K562 (cell line): ENCODE results near the gene UBE2H. TPM values are rescaled to one million over a fixed set of nuclear protein-coding genes. Genes with fewer than 3 reads are reported as not detected.

Experiments
- CEBPG ChIP-seq, 3 experiments: fragments of 200-800 bp in 1 of 3; sonication (Bioruptor generic) in 1 of 3; sonication (generic) in 1 of 3; formaldehyde crosslinking in 1 of 3; IDR thresholded peaks in 2 of 3; conservative IDR thresholded peaks in 1 of 3; 2 replicates each; pipeline versions ENCODE4 v1.6.1 to v1.8.0; 2016 to 2022; ENCODE audit warnings: missing compliant biosample characterization in 2 of 3, missing genetic modification characterization in 2 of 3, mild to moderate bottlenecking in 1 of 3, missing genetic modification reagents in 1 of 3
- FOSL1 ChIP-seq: fragments of 200-800 bp; sonication (Bioruptor generic); conservative IDR thresholded peaks from 2 replicates; pipeline ENCODE4 v1.6.1; 2016; ENCODE audit warnings: missing genetic modification characterization, missing compliant biosample characterization
- FOXJ3 ChIP-seq: sonication (generic); formaldehyde crosslinking; IDR thresholded peaks from 2 replicates; pipeline ENCODE4 v1.4.0; 2020; ENCODE audit warnings: mild to moderate bottlenecking, missing genetic modification reagents
- GABPB2 ChIP-seq: fragments of 250-450 bp; sonication (Bioruptor Pico); conservative IDR thresholded peaks from 2 replicates; pipeline ENCODE4 v1.5.1; 2021; ENCODE audit warnings: mild to moderate bottlenecking
- GTF2A2 ChIP-seq: IDR thresholded peaks from 2 replicates; pipeline ENCODE4 v1.6.1; 2016; ENCODE audit warnings: mild to moderate bottlenecking, missing genetic modification characterization, missing compliant biosample characterization
- MCM3 ChIP-seq: fragments of 450-650 bp; IDR thresholded peaks from 2 replicates; pipeline ENCODE4 v1.6.1; 2016
- MYBL2 ChIP-seq, 2 experiments: fragments of 450-650 bp in 1 of 2; sonication (generic) in 1 of 2; formaldehyde crosslinking in 1 of 2; IDR thresholded peaks; 2 replicates each; pipeline versions ENCODE4 v1.6.1 to v1.8.1; 2017 to 2022; ENCODE audit warnings: borderline replicate concordance in 1 of 2, inconsistent platforms in 1 of 2, low read depth in 1 of 2, mild to moderate bottlenecking in 1 of 2, missing genetic modification reagents in 1 of 2, moderate library complexity in 1 of 2
- SMC3 ChIP-seq: conservative IDR thresholded peaks from 2 replicates; pipeline ENCODE4 v1.6.1; 2011; ENCODE audit warnings: low read depth, low read length, improper control_type of control experiment; ENCODE audit not compliant: insufficient read depth
- ZBED1 ChIP-seq: IDR thresholded peaks from 2 replicates; pipeline ENCODE4 v1.6.1; 2014
- ZNF282 ChIP-seq: sonication (generic); formaldehyde crosslinking; IDR thresholded peaks from 2 replicates; pipeline ENCODE4 v1.8.1; 2023; ENCODE audit warnings: missing genetic modification reagents
- ZNF311 ChIP-seq: fragments of 250-450 bp; sonication (Bioruptor Pico); IDR thresholded peaks from 2 replicates; pipeline ENCODE4 v1.4.0; 2020; ENCODE audit warnings: mild to moderate bottlenecking, moderate library complexity
- ZNF324 ChIP-seq: fragments of 250-450 bp; sonication (Bioruptor Pico); IDR thresholded peaks from 2 replicates; pipeline ENCODE4 v1.4.0; 2020; ENCODE audit warnings: mild to moderate bottlenecking
- ZNF561 ChIP-seq: fragments of 450-650 bp; formaldehyde crosslinking; conservative IDR thresholded peaks from 2 replicates; pipeline ENCODE4 v1.4.0; 2020; ENCODE audit warnings: mild to moderate bottlenecking, moderate library complexity
- polyA plus RNA-seq, 8 experiments: library from polyadenylated mRNA; depleted of rRNA in 4 of 8; stranded (reverse) in 5 of 8; unstranded in 3 of 8; fragments of >200 nt; fragmentation: Nextera tagmentation in 2 of 8; fragmentation: Illumina TruSeq in 1 of 8; extraction: Ambion mirVana in 2 of 8; extraction: Trizol in 1 of 8; gene quantifications; 2 replicates each; pipeline versions ENCODE4 v1.2.1 to v1.2.3, GENCODE V29; 2011 to 2014; ENCODE audit warnings: inconsistent platforms in 1 of 8, missing spikeins in 1 of 8
- total RNA-seq, 7 experiments: library from RNA; depleted of rRNA in 6 of 7; stranded (reverse); fragments of >200 nt in 6 of 7; fragmentation: Illumina TruSeq in 2 of 7; extraction: Trizol in 2 of 7; gene quantifications; 2 replicates each; pipeline versions ENCODE4 v1.2.1 to v1.2.3, GENCODE V29; 2011 to 2021; ENCODE audit warnings: low replicate concordance in 1 of 7
- TF ChIP-seq, protein P1 (sequence below): fragments of 250-450 bp; sonication (Bioruptor Pico); IDR thresholded peaks from 2 replicates; pipeline ENCODE4 v1.8.0; 2021; ENCODE audit warnings: moderate library complexity, mild to moderate bottlenecking, inconsistent platforms
- TF ChIP-seq, protein P2 (sequence below): fragments of 450-650 bp; IDR thresholded peaks from 2 replicates; pipeline ENCODE4 v1.6.1; 2016; ENCODE audit warnings: low read depth
- TF ChIP-seq, protein P3 (sequence below): fragments of 250-450 bp; sonication (Bioruptor Pico); IDR thresholded peaks from 2 replicates; pipeline ENCODE4 v1.5.0; 2022; ENCODE audit warnings: mild to moderate bottlenecking

UBE2H gene
- total and polyA plus RNA-seq, 9 of the 15 experiments (the other 6 are each of a cell fraction or from before 2014, with no cell fraction given), result 6.3 to 33.0 (median 13.3) TPM

DNA sequence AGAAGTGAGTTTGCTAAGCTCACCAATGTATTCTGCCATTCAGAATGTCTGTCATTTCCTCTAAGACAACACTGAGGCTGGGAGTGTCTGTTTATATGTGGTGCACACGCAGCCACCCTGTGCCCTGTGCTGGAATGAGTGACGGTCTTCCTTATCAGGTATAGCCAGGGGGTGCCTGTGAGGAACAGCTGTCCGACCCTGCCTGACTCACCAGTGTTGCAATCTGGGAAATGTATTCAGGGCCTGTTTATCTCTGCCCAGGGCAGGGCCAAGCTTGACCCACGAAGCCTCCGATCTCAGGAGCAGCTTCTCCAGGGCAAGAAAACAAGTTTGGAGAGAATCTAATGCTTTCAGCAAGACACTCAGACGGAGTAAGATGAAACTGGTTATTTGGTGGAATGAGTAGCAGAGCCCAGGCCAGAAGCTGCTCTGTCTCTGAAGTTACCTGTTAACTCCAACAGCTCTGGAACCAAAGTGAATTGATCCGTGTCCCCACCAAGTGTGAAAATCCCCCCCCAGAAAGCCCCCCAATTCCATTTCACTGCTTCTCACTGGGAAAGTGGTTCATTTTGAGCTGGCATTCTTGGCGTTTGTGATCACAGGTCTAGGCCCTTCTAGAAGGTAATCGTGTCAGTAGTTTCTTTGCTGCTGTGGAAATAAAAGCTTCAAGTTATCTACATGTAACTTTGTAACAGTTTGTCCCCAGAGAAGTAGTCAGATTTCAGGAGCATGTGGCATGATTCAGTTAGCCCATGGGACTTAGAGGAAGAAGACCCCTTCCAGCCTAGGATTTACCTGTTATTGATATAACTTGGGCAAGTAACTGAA lies 6.1 kb upstream of the UBE2H start (continued):
- no peak; the same call in 1 of the 2 replicates for TF ChIP-seq MYBL2 (IDR thresholded peaks at IDR 0.05; ENCODE audit: low read depth)
- TF ChIP-seq MYBL2 (CRISPR knock-in tag; IDR thresholded peaks at IDR 0.05; ENCODE audit: borderline replicate concordance), result no peak
- no peak for TF ChIP-seq MCM3
- TF ChIP-seq ZNF324 (CRISPR knock-in tag), result 0 out of 2 replicates have a peak, but pooled peaks have one; percentile 25
- peak; percentile 99 for TF ChIP-seq CEBPG (CRISPR knock-in tag; IDR thresholded peaks at IDR 0.05)
- peak; percentile 94 to 96 for TF ChIP-seq CEBPG (tag; conservative IDR thresholded peaks at IDR 0.05 in 1 of 2, IDR thresholded peaks at IDR 0.05 in 1 of 2)
- peak; percentile 98 for TF ChIP-seq ZBED1
- no peak for TF ChIP-seq SMC3
- peak; percentile 100 for TF ChIP-seq FOSL1
- TF ChIP-seq ZNF282 (CRISPR knock-in tag), result no peak
- no peak for TF ChIP-seq ZNF561 (CRISPR knock-in tag)
- TF ChIP-seq, protein P1, sequence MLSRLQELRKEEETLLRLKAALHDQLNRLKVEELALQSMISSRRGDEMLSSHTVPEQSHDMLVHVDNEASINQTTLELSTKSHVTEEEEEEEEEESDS (CRISPR knock-in tag), result no peak
- no peak; the same call in 1 of the 2 replicates for TF ChIP-seq FOXJ3 (CRISPR knock-in tag)
- TF ChIP-seq, protein P2, sequence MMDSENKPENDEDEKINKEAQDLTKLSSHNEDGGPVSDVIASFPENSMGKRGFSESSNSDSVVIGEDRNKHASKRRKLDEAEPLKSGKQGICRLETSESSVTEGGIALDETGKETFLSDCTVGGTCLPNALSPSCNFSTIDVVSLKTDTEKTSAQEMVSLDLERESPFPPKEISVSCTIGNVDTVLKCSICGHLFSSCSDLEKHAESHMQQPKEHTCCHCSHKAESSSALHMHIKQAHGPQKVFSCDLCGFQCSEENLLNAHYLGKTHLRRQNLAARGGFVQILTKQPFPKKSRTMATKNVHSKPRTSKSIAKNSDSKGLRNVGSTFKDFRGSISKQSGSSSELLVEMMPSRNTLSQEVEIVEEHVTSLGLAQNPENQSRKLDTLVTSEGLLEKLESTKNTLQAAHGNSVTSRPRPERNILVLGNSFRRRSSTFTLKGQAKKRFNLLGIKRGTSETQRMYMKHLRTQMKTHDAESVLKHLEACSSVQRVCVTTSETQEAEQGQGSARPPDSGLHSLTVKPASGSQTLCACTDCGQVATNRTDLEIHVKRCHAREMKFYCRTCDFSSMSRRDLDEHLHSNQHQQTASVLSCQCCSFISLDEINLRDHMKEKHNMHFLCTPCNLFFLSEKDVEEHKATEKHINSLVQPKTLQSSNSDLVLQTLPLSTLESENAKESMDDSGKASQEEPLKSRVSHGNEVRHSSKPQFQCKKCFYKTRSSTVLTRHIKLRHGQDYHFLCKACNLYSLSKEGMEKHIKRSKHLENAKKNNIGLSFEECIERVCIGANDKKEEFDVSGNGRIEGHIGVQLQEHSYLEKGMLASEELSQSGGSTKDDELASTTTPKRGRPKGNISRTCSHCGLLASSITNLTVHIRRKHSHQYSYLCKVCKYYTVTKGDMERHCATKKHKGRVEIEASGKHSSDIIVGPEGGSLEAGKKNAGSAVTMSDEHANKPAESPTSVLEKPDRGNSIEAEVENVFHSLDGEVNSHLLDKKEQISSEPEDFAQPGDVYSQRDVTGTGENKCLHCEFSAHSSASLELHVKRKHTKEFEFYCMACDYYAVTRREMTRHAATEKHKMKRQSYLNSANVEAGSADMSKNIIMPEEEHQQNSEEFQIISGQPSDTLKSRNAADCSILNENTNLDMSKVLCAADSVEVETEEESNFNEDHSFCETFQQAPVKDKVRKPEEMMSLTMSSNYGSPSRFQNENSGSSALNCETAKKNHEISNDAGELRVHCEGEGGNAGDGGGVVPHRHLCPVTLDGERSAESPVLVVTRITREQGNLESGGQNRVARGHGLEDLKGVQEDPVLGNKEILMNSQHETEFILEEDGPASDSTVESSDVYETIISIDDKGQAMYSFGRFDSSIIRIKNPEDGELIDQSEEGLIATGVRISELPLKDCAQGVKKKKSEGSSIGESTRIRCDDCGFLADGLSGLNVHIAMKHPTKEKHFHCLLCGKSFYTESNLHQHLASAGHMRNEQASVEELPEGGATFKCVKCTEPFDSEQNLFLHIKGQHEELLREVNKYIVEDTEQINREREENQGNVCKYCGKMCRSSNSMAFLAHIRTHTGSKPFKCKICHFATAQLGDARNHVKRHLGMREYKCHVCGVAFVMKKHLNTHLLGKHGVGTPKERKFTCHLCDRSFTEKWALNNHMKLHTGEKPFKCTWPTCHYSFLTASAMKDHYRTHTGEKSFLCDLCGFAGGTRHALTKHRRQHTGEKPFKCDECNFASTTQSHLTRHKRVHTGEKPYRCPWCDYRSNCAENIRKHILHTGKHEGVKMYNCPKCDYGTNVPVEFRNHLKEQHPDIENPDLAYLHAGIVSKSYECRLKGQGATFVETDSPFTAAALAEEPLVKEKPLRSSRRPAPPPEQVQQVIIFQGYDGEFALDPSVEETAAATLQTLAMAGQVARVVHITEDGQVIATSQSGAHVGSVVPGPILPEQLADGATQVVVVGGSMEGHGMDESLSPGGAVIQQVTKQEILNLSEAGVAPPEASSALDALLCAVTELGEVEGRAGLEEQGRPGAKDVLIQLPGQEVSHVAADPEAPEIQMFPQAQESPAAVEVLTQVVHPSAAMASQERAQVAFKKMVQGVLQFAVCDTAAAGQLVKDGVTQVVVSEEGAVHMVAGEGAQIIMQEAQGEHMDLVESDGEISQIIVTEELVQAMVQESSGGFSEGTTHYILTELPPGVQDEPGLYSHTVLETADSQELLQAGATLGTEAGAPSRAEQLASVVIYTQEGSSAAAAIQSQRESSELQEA, result no peak
- peak; percentile 86 for TF ChIP-seq ZNF311
- no peak for TF ChIP-seq GTF2A2 (tag)
- TF ChIP-seq GABPB2, result 0 out of 2 replicates have a peak, but pooled peaks have one; percentile 29
- TF ChIP-seq, protein P3, sequence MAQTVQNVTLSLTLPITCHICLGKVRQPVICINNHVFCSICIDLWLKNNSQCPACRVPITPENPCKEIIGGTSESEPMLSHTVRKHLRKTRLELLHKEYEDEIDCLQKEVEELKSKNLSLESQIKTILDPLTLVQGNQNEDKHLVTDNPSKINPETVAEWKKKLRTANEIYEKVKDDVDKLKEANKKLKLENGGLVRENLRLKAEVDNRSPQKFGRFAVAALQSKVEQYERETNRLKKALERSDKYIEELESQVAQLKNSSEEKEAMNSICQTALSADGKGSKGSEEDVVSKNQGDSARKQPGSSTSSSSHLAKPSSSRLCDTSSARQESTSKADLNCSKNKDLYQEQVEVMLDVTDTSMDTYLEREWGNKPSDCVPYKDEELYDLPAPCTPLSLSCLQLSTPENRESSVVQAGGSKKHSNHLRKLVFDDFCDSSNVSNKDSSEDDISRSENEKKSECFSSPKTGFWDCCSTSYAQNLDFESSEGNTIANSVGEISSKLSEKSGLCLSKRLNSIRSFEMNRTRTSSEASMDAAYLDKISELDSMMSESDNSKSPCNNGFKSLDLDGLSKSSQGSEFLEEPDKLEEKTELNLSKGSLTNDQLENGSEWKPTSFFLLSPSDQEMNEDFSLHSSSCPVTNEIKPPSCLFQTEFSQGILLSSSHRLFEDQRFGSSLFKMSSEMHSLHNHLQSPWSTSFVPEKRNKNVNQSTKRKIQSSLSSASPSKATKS (CRISPR knock-in tag), result no peak
